GM12878 (cell line): Measurements from ENCODE around the gene RAPGEF6.

Source experiments
- ELK1 ChIP-seq: IDR thresholded peaks from 2 replicates; pipeline ENCODE4 v1.6.1; 2012; ENCODE audit warnings: low read depth, low read length, improper control_type of control experiment
- SRF ChIP-seq, 2 experiments: IDR thresholded peaks; 2 replicates each; pipeline ENCODE4 v1.6.1; 2011; ENCODE audit warnings: low read depth in 2 of 2, low read length in 2 of 2, mild to moderate bottlenecking in 1 of 2, moderate library complexity in 1 of 2
- TF ChIP-seq, protein P1 (sequence below), 3 experiments: IDR thresholded peaks in 2 of 3; conservative IDR thresholded peaks in 1 of 3; 2 replicates each; pipeline ENCODE4 v1.5.1; 2011; ENCODE audit warnings: low read depth in 3 of 3, low read length in 3 of 3, mild to moderate bottlenecking in 3 of 3, control low read depth in 2 of 3, moderate library complexity in 2 of 3, inconsistent platforms in 1 of 3, mixed read lengths in 1 of 3; ENCODE audit not compliant: control insufficient read depth in 2 of 3, insufficient read depth in 1 of 3; ENCODE audit errors: extremely low read depth in 1 of 3

DNA sequence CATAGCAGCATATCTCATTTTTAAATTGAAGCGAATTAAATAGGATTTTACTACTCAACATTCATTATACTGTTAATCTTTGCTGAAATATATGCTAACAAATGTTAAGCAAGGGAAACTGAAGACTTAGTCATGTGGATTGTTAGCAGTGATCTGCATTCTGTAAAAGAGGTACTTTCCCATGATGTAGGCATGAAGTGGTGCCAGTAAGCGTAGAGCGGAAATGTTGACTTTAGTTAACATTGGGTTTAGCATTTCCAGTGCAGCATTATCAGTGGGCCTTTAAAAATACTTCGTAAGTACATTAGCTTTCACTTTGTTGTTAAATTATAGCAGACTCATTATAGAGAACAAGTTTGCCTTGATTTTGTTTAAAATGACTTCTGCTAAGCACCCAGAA lies 240.9 kb downstream of the RAPGEF6 start:
- no peak for TF ChIP-seq SRF (IDR thresholded peaks at IDR 0.05; ENCODE audit: low read depth in 2 of 2, low read length in 2 of 2)
- TF ChIP-seq, protein P1, sequence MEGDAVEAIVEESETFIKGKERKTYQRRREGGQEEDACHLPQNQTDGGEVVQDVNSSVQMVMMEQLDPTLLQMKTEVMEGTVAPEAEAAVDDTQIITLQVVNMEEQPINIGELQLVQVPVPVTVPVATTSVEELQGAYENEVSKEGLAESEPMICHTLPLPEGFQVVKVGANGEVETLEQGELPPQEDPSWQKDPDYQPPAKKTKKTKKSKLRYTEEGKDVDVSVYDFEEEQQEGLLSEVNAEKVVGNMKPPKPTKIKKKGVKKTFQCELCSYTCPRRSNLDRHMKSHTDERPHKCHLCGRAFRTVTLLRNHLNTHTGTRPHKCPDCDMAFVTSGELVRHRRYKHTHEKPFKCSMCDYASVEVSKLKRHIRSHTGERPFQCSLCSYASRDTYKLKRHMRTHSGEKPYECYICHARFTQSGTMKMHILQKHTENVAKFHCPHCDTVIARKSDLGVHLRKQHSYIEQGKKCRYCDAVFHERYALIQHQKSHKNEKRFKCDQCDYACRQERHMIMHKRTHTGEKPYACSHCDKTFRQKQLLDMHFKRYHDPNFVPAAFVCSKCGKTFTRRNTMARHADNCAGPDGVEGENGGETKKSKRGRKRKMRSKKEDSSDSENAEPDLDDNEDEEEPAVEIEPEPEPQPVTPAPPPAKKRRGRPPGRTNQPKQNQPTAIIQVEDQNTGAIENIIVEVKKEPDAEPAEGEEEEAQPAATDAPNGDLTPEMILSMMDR (IDR thresholded peaks at IDR 0.05 in 2 of 3, conservative IDR thresholded peaks at IDR 0.05 in 1 of 3; ENCODE audit: control insufficient read depth in 2 of 3, extremely low read depth in 1 of 3, insufficient read depth in 1 of 3, low read depth in 3 of 3, low read length in 3 of 3) = no peak
- no peak for TF ChIP-seq ELK1
